Activated T-cell treated with anti-CD3 and anti-CD28 coated beads, Interleukin-2, amount 50 U/mL, for 24 hours (primary cell): Measurements from ENCODE around the gene PLEKHG7.

ENCODE experiments used
- DNase-seq: peaks from one replicate; pipeline ENCODE4 v3.0.0-alpha.2; 2020
- H3K27ac Mint-ChIP-seq: 2 replicates; pipeline ENCODE4 v1.8.0; 2020; ENCODE audit warnings: mild to moderate bottlenecking, mixed read lengths
- H3K27me3 Mint-ChIP-seq: 2 replicates; pipeline ENCODE4 v1.8.0; 2020; ENCODE audit warnings: mixed read lengths
- H3K36me3 Mint-ChIP-seq: 2 replicates; pipeline ENCODE4 v1.8.0; 2020; ENCODE audit warnings: low read depth, mixed read lengths
- H3K4me1 Mint-ChIP-seq: 2 replicates; pipeline ENCODE4 v1.8.0; 2020; ENCODE audit warnings: low read depth, mixed read lengths
- H3K4me3 Mint-ChIP-seq: 2 replicates; pipeline ENCODE4 v1.8.0; 2020; ENCODE audit warnings: mild to moderate bottlenecking, moderate library complexity, mixed read lengths
- H3K9me3 Mint-ChIP-seq: 2 replicates; pipeline ENCODE4 v1.8.0; 2020; ENCODE audit warnings: mixed read lengths

PLEKHG7 gene

DNA sequence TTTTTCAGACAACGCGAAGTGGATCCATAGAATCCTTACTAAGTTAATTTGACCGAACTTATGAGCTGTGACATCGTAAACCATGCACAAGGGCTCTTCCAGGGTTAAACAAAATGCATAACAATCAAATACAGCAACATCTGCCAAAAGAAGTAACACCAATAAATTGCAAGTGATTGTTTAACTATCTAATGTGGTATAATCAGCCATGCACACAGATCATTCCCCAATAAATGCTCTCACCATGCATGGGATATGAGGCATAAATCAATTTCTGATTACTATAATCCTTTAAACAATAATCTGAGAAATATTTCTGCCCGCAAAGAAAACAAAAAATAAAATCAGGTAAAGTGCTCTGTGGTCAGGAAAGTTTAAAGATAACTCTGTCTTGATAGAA lies 7.7 kb upstream of the PLEKHG7 start:
- H3K27me3 Mint-ChIP-seq = no peaks in the 10 kb centered on the region
- no peak overlapping the region for H3K4me3 Mint-ChIP-seq
- H3K36me3 Mint-ChIP-seq = peaks cover 2% of the 10 kb centered on the region
- no peaks in the 10 kb centered on the region for H3K4me1 Mint-ChIP-seq
- no peak overlapping the region for H3K27ac Mint-ChIP-seq
- DNase-seq = no peak
- peaks cover 13% of the 10 kb centered on the region for H3K9me3 Mint-ChIP-seq

DNA sequence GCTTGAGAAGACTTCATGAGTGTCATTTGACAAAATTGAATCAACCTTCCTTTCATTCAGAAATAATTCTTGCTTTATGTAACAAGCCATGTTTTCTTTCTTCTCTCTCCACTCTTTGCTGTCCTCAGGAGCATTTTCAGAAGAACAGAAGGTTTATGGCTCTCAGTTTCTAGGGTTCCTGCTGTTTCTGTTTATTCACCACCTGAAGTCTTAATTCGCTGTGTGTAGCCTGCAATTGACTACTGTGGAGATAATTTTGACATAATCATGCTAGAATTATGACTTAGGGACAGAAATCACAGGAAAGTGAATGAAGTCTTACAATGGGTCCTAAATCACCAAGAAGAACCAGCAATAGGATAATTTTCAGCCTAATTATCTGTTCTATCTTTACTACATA lies 7.2 kb upstream of the PLEKHG7 start:
- H3K4me3 Mint-ChIP-seq = no peak overlapping the region
- H3K4me1 Mint-ChIP-seq = no peaks in the 10 kb centered on the region
- H3K27ac Mint-ChIP-seq = no peak overlapping the region
- no peaks in the 10 kb centered on the region for H3K27me3 Mint-ChIP-seq
- DNase-seq = no peak
- H3K9me3 Mint-ChIP-seq = peaks cover 13% of the 10 kb centered on the region
- H3K36me3 Mint-ChIP-seq = peaks cover 2% of the 10 kb centered on the region

DNA sequence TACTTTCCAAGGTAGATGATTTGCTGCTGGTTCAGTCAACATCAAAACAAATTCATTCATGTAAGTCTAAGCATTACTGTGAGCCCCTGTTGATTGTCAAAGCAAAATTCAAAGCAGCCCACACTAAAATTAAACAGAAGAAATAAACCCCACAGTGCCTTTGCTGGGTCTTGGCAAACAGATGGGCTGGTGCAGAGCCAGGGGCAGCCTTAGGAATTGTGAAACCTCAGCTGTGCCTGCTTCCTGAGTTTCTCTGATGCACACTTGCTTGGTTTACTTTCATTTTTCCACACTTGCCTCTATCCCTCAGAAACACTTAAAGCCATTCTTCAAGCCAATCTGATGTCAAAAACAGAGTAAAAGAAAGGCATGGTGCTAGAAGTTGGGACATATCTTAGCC lies 6.6 kb upstream of the PLEKHG7 start:
- no peak for DNase-seq
- peaks cover 2% of the 10 kb centered on the region for H3K36me3 Mint-ChIP-seq
- H3K4me1 Mint-ChIP-seq = no peaks in the 10 kb centered on the region
- peaks cover 13% of the 10 kb centered on the region for H3K9me3 Mint-ChIP-seq
- no peak overlapping the region for H3K27ac Mint-ChIP-seq
- H3K27me3 Mint-ChIP-seq = no peaks in the 10 kb centered on the region
- no peak overlapping the region for H3K4me3 Mint-ChIP-seq

DNA sequence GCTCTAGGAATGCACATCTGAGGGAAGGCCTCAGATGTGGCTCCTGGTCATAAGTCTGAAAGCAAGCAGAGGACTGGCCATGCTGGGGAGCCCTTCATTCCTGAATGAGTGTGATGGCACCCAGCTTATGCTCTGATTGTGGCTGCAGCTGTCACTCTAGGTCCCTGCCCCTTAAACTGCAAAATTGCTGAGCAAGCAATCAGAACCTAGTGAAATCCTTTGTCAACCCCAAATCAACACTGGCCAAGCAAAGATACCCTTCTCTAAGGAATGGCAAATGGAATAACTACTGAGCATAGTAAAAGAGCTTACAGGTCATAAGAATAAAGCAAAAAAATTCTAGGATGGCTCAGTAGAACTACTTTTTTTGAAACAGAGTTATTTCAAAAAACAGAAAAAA lies 4.3 kb upstream of the PLEKHG7 start:
- Mint-ChIP-seq H3K27me3 (no peaks in the 10 kb centered on the region), H3K4me1 (peaks cover 10% of the 10 kb centered on the region), H3K27ac (no peak overlapping the region), H3K4me3 (no peak overlapping the region), H3K36me3 (peaks cover 2% of the 10 kb centered on the region), H3K9me3 (peaks cover 13% of the 10 kb centered on the region)
- no peak for DNase-seq

DNA sequence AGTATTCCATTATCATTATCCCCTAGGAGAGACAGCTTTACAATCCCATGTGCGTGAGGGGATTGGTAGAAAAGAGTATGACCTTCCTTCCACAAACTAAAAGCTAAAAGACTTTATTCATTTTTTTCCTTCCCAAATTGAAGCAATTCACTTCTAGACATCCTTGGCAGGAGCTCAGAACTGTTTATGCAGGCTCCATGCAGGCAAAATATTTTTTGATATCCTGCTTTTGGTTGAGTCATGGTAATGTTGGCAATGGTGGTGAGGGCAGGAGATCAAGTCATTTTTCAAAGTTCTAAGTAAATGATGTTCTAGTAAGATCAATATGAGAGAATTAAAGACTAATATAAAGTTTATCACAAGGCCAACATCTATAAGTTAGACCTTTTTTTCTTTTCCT lies 1.3 kb upstream of the PLEKHG7 start:
- no peak for DNase-seq
- Mint-ChIP-seq H3K27ac (no peak overlapping the region), H3K4me1 (peaks cover 10% of the 10 kb centered on the region), H3K9me3 (peaks cover 11% of the 10 kb centered on the region), H3K4me3 (no peak overlapping the region), H3K27me3 (no peaks in the 10 kb centered on the region), H3K36me3 (peaks cover 2% of the 10 kb centered on the region)

DNA sequence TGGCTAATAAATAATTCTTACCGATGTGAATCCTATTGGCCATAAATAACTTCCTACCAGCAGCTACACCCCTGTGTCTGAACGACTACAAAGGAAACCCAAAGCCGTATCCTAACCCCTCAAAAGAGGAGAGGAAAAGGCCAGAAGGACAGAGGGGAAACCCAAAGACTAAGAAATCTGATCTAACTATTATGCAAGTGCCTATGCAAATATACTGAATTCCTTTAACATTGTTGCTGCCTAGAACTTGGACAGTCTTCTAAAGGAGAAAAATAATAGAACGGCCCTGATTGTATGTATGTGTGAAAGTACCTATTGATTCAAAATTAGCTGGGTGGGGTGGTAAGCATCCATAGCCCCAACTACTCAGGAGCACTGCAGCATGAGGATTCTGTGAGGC lies 997 bp downstream of the PLEKHG7 start:
- Mint-ChIP-seq H3K9me3 (no peaks in the 10 kb centered on the region), H3K4me1 (peaks cover 12% of the 10 kb centered on the region), H3K27me3 (no peaks in the 10 kb centered on the region), H3K36me3 (no peaks in the 10 kb centered on the region), H3K27ac (no peak overlapping the region), H3K4me3 (no peak overlapping the region)
- DNase-seq = no peak

DNA sequence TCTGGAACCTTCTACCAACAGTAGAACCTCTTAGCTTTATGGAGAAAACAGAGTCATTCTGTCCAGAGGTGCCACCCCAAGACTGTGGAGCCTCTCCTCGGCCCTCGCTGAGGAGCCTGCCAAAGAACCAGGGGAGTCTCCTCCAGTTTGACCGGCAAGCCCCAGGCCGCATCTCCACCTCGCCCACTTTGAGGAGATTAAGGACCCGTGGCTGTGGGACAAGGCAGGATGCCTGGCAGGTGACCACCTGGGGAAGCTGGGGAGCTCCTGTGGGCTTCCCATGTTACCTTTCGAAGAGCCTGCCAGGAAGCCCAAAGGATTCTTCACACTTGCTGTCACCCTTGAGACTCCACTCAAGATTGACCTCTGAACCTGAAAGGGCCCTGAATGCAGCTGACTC lies 3.8 kb downstream of the PLEKHG7 start:
- no peak overlapping the region for H3K4me3 Mint-ChIP-seq

DNA sequence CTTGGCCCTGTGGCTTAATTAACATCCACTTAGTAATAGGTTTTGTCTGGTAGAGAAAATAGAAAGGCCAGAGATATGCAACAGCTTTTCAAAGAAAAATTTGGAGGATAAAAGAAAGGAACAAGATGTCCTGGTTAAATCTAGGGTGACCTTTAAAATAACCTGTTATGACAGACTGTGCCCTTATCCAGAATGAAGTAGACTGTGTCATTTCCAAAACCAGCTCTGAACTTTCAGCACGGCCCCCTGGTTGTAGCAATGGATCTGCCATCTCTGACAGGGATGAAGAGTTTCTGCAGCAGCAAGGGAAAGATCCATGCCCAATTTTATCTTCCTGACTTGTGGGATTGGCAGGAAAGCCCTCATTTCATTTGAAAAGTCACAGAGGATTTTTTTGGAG lies 5.1 kb downstream of the PLEKHG7 start:
- Mint-ChIP-seq H3K4me3 (no peak overlapping the region), H3K27ac (no peak overlapping the region)

More for the DNA sequence above, 3.8 kb downstream of the PLEKHG7 start:
- Mint-ChIP-seq H3K27me3 (no peaks in the 10 kb centered on the region), H3K27ac (no peak overlapping the region), H3K9me3 (no peaks in the 10 kb centered on the region), H3K4me1 (peaks cover 12% of the 10 kb centered on the region), H3K36me3 (no peaks in the 10 kb centered on the region)
- DNase-seq = no peak

DNA sequence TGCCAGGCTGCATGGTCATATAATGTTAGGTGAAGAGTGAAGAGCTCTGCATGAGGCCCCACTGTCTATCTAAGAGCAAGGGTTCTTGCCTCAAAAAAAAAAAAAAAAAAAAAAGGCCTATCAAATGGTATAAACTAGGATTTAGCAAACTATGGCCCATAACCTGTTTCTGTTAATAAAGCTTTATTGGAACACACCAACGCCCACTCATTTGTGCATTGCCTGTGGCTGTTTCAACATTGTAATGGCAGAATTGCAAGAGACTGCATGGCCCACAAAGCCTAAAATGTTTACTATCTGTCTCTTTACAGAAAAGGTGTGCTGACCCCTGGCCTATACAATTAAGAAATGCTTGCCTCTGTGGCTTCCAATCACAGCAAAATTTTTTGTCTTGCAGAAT lies 12.8 kb downstream of the PLEKHG7 start:
- Mint-ChIP-seq H3K4me3 (no peak overlapping the region), H3K27ac (no peak overlapping the region), H3K9me3 (no peaks in the 10 kb centered on the region), H3K4me1 (no peaks in the 10 kb centered on the region), H3K36me3 (no peaks in the 10 kb centered on the region), H3K27me3 (no peaks in the 10 kb centered on the region)
- DNase-seq = no peak

More for the DNA sequence above, 5.1 kb downstream of the PLEKHG7 start:
- Mint-ChIP-seq H3K27me3 (no peaks in the 10 kb centered on the region), H3K9me3 (no peaks in the 10 kb centered on the region), H3K4me1 (peaks cover 7% of the 10 kb centered on the region), H3K36me3 (no peaks in the 10 kb centered on the region)
- no peak for DNase-seq

DNA sequence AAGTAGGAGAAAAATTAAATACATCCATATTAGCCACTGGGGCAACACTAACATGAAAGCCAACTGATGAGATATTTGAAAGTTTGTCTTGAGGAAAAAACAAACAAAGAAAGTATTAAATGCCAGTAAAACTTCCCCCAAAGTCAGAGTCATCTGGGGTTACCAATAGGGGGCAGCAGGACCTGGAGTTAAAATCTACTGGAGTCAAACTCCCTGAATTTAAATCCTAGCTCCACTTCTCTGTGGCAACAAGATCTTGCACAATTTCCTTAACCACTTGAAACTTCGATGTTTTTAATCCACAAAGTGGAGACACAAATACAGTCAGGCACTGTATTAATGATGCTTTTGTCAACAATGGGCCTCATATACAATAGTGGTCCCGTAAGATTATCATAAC lies 14.4 kb downstream of the PLEKHG7 start:
- DNase-seq = no peak
- no peaks in the 10 kb centered on the region for H3K4me1 Mint-ChIP-seq
- no peak overlapping the region for H3K4me3 Mint-ChIP-seq
- H3K9me3 Mint-ChIP-seq = no peaks in the 10 kb centered on the region
- H3K27me3 Mint-ChIP-seq = no peaks in the 10 kb centered on the region
- H3K36me3 Mint-ChIP-seq = no peaks in the 10 kb centered on the region
- H3K27ac Mint-ChIP-seq = no peak overlapping the region

DNA sequence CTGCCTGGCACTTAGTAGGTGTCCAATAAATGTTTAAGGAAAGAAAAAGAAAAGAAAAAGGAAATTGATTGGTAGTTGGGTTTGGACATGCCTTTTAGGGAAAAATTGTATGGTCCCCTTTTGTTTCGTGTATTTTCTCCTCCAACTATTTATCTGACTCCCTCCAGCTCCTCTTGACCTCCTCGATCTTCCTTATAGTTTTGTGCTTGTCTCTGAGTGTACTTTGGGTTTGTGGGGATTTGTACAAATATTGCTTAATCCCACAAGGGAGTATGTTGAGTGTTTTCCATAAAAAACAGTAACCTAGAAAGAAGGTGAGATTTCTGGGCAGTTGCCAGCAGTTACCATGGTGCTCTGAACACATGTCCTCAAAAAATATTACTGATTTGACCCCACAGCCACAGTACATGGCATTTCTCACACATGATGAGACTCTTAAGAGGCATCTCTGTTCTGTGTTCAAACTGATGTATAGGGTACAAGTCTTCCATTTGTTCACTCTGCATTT lies 15.7 kb downstream of the PLEKHG7 start:
- no peak for DNase-seq
- H3K36me3 Mint-ChIP-seq = no peaks in the 10 kb centered on the region
- H3K27me3 Mint-ChIP-seq = no peaks in the 10 kb centered on the region
- no peak overlapping the region for H3K4me3 Mint-ChIP-seq
- no peaks in the 10 kb centered on the region for H3K9me3 Mint-ChIP-seq
- H3K4me1 Mint-ChIP-seq = no peaks in the 10 kb centered on the region
- no peak overlapping the region for H3K27ac Mint-ChIP-seq

DNA sequence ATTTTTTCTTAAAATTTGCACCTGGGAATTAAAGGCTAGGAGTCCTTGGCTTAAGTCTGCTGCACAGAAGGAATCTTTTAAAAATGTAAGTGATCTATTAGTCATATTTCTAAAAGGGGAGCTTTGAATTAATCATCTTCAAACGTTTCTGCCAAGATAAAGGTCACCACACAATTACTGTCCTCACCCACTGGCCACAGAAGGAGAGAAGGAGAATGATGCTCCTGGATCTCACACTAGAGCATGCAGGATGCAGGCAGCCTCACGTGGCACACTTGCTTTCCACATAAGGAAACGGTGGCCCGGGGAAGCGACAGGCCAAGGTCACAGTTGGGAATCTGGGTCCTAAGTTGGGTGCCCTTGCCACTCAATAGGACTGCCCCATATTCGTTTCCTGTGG lies 16.9 kb downstream of the PLEKHG7 start:
- H3K4me3 Mint-ChIP-seq = no peak overlapping the region
- no peaks in the 10 kb centered on the region for H3K4me1 Mint-ChIP-seq
- H3K36me3 Mint-ChIP-seq = no peaks in the 10 kb centered on the region
- peaks cover 4% of the 10 kb centered on the region for H3K9me3 Mint-ChIP-seq
- H3K27ac Mint-ChIP-seq = no peak overlapping the region
- DNase-seq = no peak
- no peaks in the 10 kb centered on the region for H3K27me3 Mint-ChIP-seq

DNA sequence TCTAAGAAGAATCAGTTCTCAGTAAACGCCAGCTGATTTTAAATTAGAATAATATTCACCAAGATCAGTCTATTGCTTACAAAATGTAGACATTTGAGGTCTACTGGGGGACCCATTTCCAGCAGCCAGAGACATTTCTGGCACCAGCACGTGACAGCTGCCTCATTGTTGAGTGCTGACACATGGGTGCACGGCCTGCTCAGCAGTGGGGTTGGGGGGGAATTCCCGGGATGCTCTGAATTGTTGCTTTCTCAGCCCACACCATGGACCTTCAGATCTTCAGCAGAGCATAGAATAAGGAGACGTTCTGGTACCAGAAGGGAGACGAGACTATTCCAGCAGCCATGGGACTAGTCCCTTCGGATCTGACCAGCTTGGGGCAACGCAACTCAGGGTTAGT lies 18.3 kb downstream of the PLEKHG7 start:
- Mint-ChIP-seq H3K27ac (no peak overlapping the region), H3K4me1 (no peaks in the 10 kb centered on the region), H3K4me3 (no peak overlapping the region), H3K27me3 (no peaks in the 10 kb centered on the region), H3K36me3 (no peaks in the 10 kb centered on the region), H3K9me3 (peaks cover 10% of the 10 kb centered on the region)
- DNase-seq = no peak

DNA sequence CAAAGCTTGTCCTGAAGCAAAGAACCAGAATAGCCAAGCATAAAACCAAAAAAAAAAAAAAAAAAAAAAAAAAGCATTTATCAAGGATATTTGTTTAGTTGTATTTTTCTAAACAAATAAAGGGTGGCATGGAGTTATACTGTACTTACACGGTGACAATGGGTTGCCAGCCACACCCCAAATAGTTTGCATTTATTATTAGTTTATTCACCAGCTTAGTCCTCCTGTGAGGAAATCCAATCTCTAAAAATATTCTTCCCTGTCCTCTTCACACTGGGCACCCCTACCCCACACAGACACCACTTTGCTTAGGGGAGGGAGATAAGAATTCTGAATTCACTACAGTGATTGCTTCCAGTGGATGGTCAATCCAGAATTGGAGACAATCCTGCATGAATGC lies 18.9 kb downstream of the PLEKHG7 start:
- H3K27ac Mint-ChIP-seq = no peak overlapping the region

DNA sequence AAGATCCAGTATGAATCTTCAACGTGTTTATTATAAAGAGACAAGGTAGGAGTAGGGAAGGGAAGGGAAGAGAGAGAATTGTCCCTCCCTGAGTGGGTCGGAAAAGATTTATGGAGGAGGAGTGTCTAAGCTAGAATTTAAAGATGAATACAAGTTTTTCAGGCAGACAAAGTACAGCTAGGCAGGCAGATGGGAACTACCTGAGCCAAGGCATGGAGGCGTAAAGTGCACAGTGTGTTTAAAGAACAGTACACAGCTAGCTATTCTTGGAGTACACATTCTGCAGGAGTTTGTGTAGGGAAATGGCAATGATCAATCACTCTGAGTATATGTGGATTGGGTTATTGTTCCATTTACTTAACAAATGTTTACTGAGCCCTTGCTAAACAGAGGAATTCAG lies 20.1 kb downstream of the PLEKHG7 start:
- Mint-ChIP-seq H3K9me3 (peaks cover 10% of the 10 kb centered on the region), H3K4me1 (no peaks in the 10 kb centered on the region), H3K36me3 (no peaks in the 10 kb centered on the region), H3K27ac (no peak overlapping the region), H3K4me3 (no peak overlapping the region), H3K27me3 (no peaks in the 10 kb centered on the region)
- no peak for DNase-seq

More for the DNA sequence above, 18.9 kb downstream of the PLEKHG7 start:
- DNase-seq = no peak
- Mint-ChIP-seq H3K27me3 (no peaks in the 10 kb centered on the region), H3K4me3 (no peak overlapping the region), H3K36me3 (no peaks in the 10 kb centered on the region), H3K4me1 (no peaks in the 10 kb centered on the region), H3K9me3 (peaks cover 10% of the 10 kb centered on the region)

DNA sequence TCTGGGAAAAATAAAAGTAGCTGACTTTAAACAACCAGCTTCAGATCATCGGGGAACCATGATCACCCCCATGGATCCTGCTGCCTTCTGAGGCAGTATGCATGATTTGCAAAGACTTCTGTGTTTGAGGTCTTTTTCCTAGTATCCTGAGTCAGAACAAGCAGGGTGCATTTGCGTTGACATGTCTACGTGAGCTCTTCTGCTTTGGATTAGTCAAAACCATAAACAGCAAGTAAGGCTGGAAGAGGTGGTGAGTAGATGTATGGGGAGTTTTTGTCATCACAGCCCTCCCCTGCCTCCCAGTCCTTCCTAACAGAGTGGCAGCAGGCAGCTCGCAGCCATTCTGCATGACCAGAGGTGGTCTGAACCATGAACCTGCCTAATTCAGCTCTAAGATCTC lies 24.1 kb downstream of the PLEKHG7 start:
- Mint-ChIP-seq H3K36me3 (no peaks in the 10 kb centered on the region), H3K27me3 (peaks cover 4% of the 10 kb centered on the region), H3K9me3 (peaks cover 10% of the 10 kb centered on the region), H3K4me3 (no peak overlapping the region), H3K4me1 (no peaks in the 10 kb centered on the region), H3K27ac (no peak overlapping the region)
- no peak for DNase-seq
